ENCODE data around the gene KCNG3. TPM values are rescaled to one million over a fixed set of nuclear protein-coding genes. Genes with fewer than 3 reads are reported as not detected.

Gene KCNG3, protein sequence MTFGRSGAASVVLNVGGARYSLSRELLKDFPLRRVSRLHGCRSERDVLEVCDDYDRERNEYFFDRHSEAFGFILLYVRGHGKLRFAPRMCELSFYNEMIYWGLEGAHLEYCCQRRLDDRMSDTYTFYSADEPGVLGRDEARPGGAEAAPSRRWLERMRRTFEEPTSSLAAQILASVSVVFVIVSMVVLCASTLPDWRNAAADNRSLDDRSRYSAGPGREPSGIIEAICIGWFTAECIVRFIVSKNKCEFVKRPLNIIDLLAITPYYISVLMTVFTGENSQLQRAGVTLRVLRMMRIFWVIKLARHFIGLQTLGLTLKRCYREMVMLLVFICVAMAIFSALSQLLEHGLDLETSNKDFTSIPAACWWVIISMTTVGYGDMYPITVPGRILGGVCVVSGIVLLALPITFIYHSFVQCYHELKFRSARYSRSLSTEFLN
- under 1 TPM; 0.19 to 0.30 TPM for total RNA-seq

DNA sequence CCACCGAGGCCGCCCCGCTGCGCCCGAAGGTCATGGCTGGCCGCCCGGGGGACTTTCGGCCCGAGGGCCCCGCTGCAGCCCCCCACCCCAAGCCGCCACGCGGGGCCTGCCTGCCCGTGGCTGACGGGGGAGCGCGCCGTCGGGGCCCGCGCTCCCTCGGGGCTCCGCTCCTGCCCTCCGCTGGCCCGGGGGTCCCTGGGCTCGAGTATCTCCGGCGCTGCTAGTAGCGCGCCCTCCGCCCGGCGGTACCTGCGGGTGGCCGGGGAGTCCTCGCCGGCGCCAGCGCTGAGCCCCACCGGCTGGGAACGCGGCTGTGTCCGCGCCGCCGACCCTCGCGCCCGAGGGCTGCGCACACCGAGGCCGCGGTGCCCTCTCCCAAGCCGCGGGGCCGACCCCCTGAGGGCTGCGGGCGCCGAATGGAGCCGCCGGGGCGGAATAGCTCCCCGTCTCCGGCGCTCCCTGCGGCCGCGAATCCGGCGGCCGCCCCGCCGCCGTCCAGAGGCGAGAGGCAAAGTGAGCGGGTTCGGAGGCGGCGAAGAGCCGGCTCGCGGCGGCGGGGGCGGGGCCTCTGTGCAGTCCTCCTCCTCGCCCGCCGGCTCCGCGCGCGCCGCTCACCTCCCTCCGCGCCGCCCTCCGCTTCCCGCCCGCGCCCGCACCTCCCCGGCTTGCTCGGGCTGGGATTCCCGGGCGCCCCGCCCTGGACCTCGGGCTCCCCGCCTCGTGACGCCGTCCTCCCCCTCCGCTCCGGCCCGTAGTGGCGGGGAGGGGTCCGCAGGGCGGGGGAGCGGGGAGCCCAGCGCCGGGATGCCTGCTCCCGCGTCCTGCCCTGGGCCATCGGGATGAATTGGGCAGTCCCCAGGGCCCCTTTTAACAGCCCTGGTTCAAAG is at the start of gene KCNG3:
Gene KCNG3 (minus strand): TSS at position 515 of the 887 bp plus-strand sequence. CDS start 481 bp downstream, at position 34.
- H3K4me1 Mint-ChIP-seq (ENCODE audit: low read depth), result peaks cover 6% of the 10 kb centered on the region
- intact Hi-C loops (cut with micrococcal nuclease), result loop anchor here (1.0 to 2.0 kb wide), 5 partner anchors 132 to 397 kb away; partner anchors contain the start of gene COX7A2L
- CTCF ChIA-PET, result interaction anchor here (0.7 to 1.0 kb wide), 2 partner anchors 9 to 171 kb away, joined by 3 read pairs; no protein-coding TSS in a partner anchor
- no peaks in the 10 kb centered on the region for H3K9me3 Mint-ChIP-seq
- H3K27ac Mint-ChIP-seq, result no peak within 1 kb of the TSS
- peaks cover 10% of the 10 kb centered on the region for H3K27me3 Mint-ChIP-seq (ENCODE audit: low read depth)
- H3K4me3 Mint-ChIP-seq, result peak within 1 kb of the TSS; percentile 94
- DNase-seq, result peak; percentile 74
- H3K36me3 Mint-ChIP-seq (ENCODE audit: low read depth), result no peaks in the 10 kb centered on the region

DNA sequence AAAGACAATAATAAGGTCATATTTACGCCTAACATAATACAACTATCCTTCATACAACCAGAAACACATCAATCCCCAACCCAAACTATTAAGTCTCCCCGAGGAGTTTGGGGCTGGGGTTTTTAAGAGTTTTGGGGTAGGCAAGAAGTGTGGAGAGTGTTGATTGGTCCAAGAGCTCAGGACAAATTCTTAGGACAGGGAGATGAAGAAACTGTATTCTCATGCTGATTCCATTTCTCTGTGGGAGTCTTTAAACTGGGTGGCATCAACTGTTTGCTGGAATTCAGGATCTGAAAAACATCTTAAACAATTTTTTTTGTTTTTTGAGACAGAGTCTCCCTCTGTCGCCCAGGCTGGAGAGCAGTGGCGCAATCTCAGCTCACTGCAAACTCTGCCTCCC is 49.1 kb upstream of the KCNG3 start:
- peaks cover 7% of the 10 kb centered on the region for H3K4me1 Mint-ChIP-seq (ENCODE audit: low read depth)

DNA sequence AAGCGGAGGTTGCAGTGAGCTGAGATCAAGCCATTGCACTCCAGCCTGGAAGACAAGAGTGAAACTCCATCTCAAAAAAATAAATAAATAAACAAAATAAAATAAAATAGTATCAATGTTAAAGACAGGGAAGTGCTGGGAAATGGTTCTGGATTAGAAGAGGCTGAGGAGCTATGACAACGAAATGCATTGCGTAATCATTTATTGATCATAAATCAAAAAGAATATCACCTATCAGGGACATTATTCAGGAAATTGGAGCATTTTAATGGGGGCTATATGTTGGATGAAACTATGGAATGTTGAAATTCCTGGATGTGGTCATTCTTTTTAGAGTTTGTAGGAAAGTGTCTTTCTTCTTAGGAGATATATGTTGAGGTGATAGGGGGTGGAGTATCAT is 43.7 kb upstream of the KCNG3 start:
- intact Hi-C loops (cut with micrococcal nuclease), result no loop called here
- Mint-ChIP-seq H3K4me1 (ENCODE audit: low read depth) (peaks cover 2% of the 10 kb centered on the region), H3K27ac (no peak overlapping the region), H3K9me3 (peaks cover 4% of the 10 kb centered on the region), H3K4me3 (no peak overlapping the region), H3K36me3 (ENCODE audit: low read depth) (no peaks in the 10 kb centered on the region), H3K27me3 (ENCODE audit: low read depth) (no peaks in the 10 kb centered on the region)
- CTCF ChIA-PET, result interaction anchor here (0.8 kb wide), 1 partner anchor 125 kb away, joined by 3 read pairs; no protein-coding TSS in a partner anchor
- DNase-seq, result no peak

More for the DNA sequence above, 49.1 kb upstream of the KCNG3 start:
- CTCF ChIA-PET, result interaction anchor here (0.6 kb wide), 1 partner anchor 248 kb away, joined by 5 read pairs; no protein-coding TSS in a partner anchor
- intact Hi-C loops (cut with micrococcal nuclease), result no loop called here
- no peak for DNase-seq
- no peak overlapping the region for H3K27ac Mint-ChIP-seq
- no peaks in the 10 kb centered on the region for H3K27me3 Mint-ChIP-seq (ENCODE audit: low read depth)
- no peaks in the 10 kb centered on the region for H3K36me3 Mint-ChIP-seq (ENCODE audit: low read depth)
- H3K4me3 Mint-ChIP-seq, result no peak overlapping the region
- H3K9me3 Mint-ChIP-seq, result peaks cover 4% of the 10 kb centered on the region

DNA sequence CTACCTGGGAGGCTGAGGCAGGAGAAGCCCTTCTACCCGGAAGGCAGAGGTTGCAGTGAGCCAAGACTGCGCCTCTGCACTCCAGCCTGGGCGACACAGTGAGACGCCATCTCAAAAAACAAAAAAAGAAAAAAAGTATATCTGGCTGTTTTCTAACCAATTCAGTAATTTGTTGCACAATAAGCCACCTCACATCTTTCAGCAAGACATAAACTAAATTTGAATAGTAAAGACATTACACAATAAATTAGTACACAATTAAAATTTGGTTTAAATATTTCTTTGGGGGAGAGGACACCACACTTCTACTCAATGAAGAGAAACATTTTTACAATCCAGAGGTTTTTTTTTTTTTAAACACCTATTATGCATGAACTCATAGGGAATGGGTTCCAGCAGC is 38.6 kb upstream of the KCNG3 start:
- intact Hi-C loops (cut with micrococcal nuclease), result no loop called here
- Mint-ChIP-seq H3K27me3 (ENCODE audit: low read depth) (no peaks in the 10 kb centered on the region), H3K36me3 (ENCODE audit: low read depth) (no peaks in the 10 kb centered on the region), H3K4me1 (ENCODE audit: low read depth) (no peaks in the 10 kb centered on the region), H3K4me3 (no peak overlapping the region), H3K27ac (no peak overlapping the region), H3K9me3 (no peaks in the 10 kb centered on the region)
- CTCF ChIA-PET, result no interaction called here
- DNase-seq, result no peak

DNA sequence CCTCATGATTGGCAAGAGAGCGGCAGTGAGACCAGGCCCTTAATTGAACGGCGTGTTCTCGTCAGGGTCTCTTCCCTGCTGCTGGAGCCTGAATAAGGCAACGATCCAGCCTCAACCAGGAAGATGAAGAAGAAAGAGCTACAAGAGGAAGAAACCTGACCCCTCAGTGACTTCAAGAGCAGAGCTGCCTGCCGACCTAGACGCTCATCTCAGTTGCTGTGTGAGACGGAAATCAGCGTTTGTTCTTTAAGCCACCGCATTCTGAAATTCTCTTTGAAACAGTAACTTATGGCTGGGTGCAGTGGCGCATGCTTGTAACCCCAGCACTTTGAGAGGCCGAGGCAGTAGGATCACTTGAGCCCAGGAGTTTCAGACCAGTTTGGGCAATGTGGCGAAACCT is 29.6 kb upstream of the KCNG3 start:
- H3K27ac Mint-ChIP-seq, result no peak overlapping the region
- peak; percentile 25 for DNase-seq
- CTCF ChIA-PET, result interaction anchor here (1.1 kb wide), 1 partner anchor 11 kb away, joined by 3 read pairs; no protein-coding TSS in a partner anchor

DNA sequence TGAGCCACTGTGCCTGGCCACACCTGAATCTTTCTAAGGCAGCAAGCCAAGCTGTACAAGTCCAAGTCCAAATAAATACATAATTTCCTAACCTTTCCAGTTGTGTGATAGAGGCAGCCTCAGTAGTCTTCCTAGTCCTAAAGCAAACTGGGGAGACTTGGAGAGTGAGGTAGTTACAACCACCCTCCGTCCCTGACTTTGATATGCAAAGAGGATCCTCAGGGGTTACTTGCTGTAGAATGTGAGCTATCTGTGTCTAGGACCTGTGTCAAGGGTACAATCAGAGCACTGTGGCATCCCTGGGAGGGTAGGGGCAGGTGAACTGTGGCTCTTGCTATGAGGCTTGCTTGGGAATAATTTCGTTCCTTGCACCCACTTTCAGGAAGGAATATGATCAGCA is 28.3 kb upstream of the KCNG3 start:
- Mint-ChIP-seq H3K4me1 (ENCODE audit: low read depth) (peaks cover 10% of the 10 kb centered on the region), H3K27ac (no peak overlapping the region), H3K9me3 (no peaks in the 10 kb centered on the region), H3K4me3 (no peak overlapping the region), H3K27me3 (ENCODE audit: low read depth) (no peaks in the 10 kb centered on the region), H3K36me3 (ENCODE audit: low read depth) (no peaks in the 10 kb centered on the region)
- CTCF ChIA-PET, result no interaction called here
- DNase-seq, result no peak
- intact Hi-C loops (cut with micrococcal nuclease), result no loop called here

More for the DNA sequence above, 29.6 kb upstream of the KCNG3 start:
- H3K4me1 Mint-ChIP-seq (ENCODE audit: low read depth), result peaks cover 10% of the 10 kb centered on the region
- H3K27me3 Mint-ChIP-seq (ENCODE audit: low read depth), result no peaks in the 10 kb centered on the region
- intact Hi-C loops (cut with micrococcal nuclease), result no loop called here
- no peaks in the 10 kb centered on the region for H3K9me3 Mint-ChIP-seq
- peak overlapping the region; percentile 8 for H3K4me3 Mint-ChIP-seq
- H3K36me3 Mint-ChIP-seq (ENCODE audit: low read depth), result no peaks in the 10 kb centered on the region

DNA sequence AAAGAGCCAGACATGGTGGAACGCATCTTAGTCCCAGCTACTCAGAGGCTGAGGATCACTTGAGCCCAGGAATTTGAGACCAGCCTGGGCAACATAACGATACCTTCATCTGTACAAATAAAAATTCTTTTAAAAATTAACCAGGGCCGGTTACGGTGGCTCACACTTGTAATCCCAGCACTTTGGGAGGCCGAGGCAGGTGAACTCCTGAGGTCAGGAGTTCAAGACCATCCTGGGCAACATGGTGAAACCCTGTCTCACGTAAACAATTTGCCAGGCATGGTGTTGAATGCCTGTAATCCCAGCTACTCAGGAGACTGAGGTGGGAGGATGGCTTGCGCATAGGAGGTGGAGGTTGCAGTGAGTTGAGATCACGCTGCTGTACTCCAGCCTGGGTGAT is 25.8 kb upstream of the KCNG3 start:
- no peak for DNase-seq
- no peaks in the 10 kb centered on the region for H3K27me3 Mint-ChIP-seq (ENCODE audit: low read depth)
- peaks cover 10% of the 10 kb centered on the region for H3K4me1 Mint-ChIP-seq (ENCODE audit: low read depth)
- H3K9me3 Mint-ChIP-seq, result no peaks in the 10 kb centered on the region
- no peaks in the 10 kb centered on the region for H3K36me3 Mint-ChIP-seq (ENCODE audit: low read depth)
- intact Hi-C loops (cut with micrococcal nuclease), result no loop called here
- CTCF ChIA-PET, result no interaction called here
- no peak overlapping the region for H3K4me3 Mint-ChIP-seq
- no peak overlapping the region for H3K27ac Mint-ChIP-seq

DNA sequence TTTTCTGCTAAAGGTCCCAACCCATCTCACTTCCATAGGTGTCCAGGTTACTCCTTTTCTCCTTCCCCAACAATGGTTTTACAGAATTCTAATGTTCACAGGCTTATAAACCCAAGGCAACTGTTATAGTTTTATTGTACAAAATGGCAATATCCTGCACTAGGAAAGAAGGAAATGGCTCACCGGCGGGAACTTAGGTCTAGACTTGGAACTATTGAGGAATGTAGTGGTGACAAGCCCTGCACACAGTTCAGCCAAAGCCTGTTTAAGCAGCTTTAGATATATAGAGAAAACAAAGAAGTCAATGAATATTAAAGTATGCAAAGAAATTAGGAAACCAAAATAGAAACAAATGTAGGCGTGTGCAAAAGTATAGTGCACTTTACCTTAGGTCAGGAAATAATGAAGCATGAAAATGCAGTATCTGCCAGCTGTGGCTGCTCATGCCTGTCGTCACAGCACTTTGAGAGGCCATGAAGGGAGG is 22.7 kb upstream of the KCNG3 start:
- Mint-ChIP-seq H3K27ac (no peak overlapping the region), H3K27me3 (ENCODE audit: low read depth) (no peaks in the 10 kb centered on the region), H3K36me3 (ENCODE audit: low read depth) (no peaks in the 10 kb centered on the region), H3K4me1 (ENCODE audit: low read depth) (no peaks in the 10 kb centered on the region), H3K4me3 (no peak overlapping the region), H3K9me3 (no peaks in the 10 kb centered on the region)
- CTCF ChIA-PET, result interaction anchor here (0.5 to 1.7 kb wide), 4 partner anchors 11 to 145 kb away, joined by 3 read pairs; no protein-coding TSS in a partner anchor
- no peak for DNase-seq
- intact Hi-C loops (cut with micrococcal nuclease), result no loop called here

DNA sequence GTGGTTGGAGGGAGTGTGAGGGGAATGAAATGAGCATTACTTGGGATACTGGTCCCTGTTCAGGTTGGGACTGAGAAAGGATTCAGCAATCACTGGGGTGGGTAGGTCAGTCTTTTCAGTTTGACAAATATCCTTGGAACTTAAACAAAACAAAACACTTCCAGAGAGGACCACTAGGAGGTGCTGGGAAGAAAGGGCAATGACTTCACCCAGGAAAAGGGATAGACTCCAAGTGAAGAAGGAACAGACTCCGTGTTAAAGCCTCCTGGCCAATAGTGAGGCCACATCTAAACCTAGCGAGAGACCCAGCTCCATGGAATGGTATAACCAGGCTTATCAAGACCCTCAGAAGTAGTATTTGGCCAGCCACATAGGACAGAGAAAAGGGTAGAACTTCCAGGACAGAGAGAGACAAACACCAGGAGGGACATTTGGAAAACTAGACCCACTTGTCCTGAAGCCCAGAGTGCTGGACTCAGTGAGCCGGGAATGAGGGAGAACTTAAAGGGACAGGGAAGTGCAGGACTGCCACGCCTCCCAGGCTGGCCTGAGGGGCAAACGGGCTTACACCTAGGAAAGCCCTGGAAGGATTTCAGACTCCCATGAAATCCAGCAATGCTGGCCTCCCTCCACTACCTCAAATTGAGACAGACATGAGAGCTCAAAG is 19.6 kb upstream of the KCNG3 start:
- H3K27me3 Mint-ChIP-seq (ENCODE audit: low read depth), result no peaks in the 10 kb centered on the region
- H3K9me3 Mint-ChIP-seq, result no peaks in the 10 kb centered on the region
- no peak overlapping the region for H3K27ac Mint-ChIP-seq
- H3K36me3 Mint-ChIP-seq (ENCODE audit: low read depth), result no peaks in the 10 kb centered on the region
- intact Hi-C loops (cut with micrococcal nuclease), result loop anchor here (1.0 kb wide), 2 partner anchors 18 to 150 kb away; no protein-coding TSS in a partner anchor
- peak; percentile 32 for DNase-seq
- peaks cover 9% of the 10 kb centered on the region for H3K4me1 Mint-ChIP-seq (ENCODE audit: low read depth)
- CTCF ChIA-PET, result interaction anchor here (1.0 to 4.2 kb wide), 6 partner anchors 12 to 255 kb away, joined by 3 to 25 read pairs (median 4); no protein-coding TSS in a partner anchor
- H3K4me3 Mint-ChIP-seq, result no peak overlapping the region

DNA sequence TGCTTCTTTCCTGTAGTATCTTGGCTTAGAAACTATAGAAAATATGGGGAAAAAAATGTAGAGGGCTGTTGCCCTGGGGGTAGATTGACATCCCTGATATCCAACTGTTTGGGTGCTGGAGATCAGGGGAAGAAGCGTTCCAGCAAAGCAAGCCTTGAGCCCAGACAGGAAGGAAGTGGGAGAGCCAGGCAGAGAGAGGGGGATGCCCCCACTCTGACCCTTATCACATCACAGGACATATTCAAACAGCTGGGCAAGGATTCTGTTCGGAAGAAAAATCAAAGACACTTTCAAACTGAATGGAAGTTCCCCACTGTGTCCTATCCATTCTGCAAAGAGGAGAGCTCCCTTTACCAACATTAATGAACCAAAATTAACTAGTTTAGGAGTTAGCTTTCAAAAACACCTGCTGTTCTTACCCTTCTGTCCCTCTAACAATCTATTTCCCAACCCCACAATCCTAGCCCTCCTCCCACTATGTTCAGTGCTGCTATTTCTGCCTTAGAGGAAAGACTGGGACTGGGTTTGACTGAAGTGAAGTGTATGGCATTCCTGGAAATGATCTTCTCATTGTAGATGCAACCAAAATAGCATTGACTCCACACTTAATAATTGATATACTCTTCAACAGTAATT is 16.9 kb upstream of the KCNG3 start:
- H3K9me3 Mint-ChIP-seq, result no peaks in the 10 kb centered on the region
- CTCF ChIA-PET, result interaction anchor here (0.7 to 1.7 kb wide), 3 partner anchors 15 to 317 kb away, joined by 4 to 5 read pairs (median 5); no protein-coding TSS in a partner anchor
- H3K27ac Mint-ChIP-seq, result no peak overlapping the region
- intact Hi-C loops (cut with micrococcal nuclease), result no loop called here
- no peaks in the 10 kb centered on the region for H3K36me3 Mint-ChIP-seq (ENCODE audit: low read depth)
- no peak overlapping the region for H3K4me3 Mint-ChIP-seq
- DNase-seq, result no peak
- H3K4me1 Mint-ChIP-seq (ENCODE audit: low read depth), result peaks cover 9% of the 10 kb centered on the region
- H3K27me3 Mint-ChIP-seq (ENCODE audit: low read depth), result no peaks in the 10 kb centered on the region

DNA sequence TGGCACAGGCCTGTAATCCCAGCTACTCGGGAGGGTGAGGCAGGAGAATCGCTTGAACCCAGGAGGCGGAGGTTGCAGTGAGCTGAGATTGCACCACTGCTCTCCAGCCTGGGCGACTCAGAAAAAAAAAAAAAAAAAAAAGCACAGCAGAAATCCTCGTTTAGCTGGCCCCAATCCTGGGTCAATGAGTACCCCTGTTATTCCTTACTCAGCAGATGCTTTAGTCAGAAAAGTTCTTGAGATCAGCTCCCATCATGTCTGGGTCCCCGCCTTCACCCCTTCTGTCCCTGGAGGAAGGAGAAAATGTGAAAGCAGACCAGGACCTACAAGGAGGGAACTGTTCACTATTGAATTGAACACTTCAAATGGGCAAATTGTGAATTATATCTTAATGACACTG is 16.4 kb upstream of the KCNG3 start:
- no peak for DNase-seq
- Mint-ChIP-seq H3K27me3 (ENCODE audit: low read depth) (no peaks in the 10 kb centered on the region), H3K9me3 (no peaks in the 10 kb centered on the region), H3K4me1 (ENCODE audit: low read depth) (peaks cover 12% of the 10 kb centered on the region), H3K36me3 (ENCODE audit: low read depth) (no peaks in the 10 kb centered on the region), H3K4me3 (no peak overlapping the region), H3K27ac (no peak overlapping the region)
- intact Hi-C loops (cut with micrococcal nuclease), result no loop called here
- CTCF ChIA-PET, result interaction anchor here (0.7 to 1.7 kb wide), 2 partner anchors 153 to 318 kb away, joined by 4 to 5 read pairs; no protein-coding TSS in a partner anchor
